Measurements from ENCODE around the gene SPATA13. TPM values are rescaled to one million over a fixed set of nuclear protein-coding genes. Genes with fewer than 3 reads are reported as not detected.

The SPATA13 gene
- total RNA-seq, 4 donors from 2014 or later, result 20.0 to 47.4 (median 27.6) TPM

DNA sequence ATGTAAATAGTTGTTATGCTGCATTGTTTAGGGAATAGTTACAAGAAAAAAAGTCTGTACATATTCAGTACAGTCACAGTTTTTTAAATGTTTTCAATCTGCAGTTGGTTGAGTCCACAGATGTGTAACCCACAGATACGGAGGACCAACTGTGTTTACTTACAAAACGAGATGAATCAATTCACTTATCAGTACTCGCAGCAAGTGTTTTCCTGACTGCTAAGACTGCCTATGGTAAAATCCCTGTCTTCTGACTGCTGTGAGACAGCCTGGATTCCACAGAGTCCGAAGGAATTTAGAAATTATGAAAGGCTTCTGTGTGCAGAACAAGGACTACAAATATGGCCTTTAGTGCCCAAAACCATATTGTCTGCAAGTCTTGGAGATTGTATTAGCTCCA, 103.1 kb downstream of the SPATA13 start:
- TF ChIP-seq, protein P1, sequence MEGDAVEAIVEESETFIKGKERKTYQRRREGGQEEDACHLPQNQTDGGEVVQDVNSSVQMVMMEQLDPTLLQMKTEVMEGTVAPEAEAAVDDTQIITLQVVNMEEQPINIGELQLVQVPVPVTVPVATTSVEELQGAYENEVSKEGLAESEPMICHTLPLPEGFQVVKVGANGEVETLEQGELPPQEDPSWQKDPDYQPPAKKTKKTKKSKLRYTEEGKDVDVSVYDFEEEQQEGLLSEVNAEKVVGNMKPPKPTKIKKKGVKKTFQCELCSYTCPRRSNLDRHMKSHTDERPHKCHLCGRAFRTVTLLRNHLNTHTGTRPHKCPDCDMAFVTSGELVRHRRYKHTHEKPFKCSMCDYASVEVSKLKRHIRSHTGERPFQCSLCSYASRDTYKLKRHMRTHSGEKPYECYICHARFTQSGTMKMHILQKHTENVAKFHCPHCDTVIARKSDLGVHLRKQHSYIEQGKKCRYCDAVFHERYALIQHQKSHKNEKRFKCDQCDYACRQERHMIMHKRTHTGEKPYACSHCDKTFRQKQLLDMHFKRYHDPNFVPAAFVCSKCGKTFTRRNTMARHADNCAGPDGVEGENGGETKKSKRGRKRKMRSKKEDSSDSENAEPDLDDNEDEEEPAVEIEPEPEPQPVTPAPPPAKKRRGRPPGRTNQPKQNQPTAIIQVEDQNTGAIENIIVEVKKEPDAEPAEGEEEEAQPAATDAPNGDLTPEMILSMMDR (IDR thresholded peaks at IDR 0.05), result no peak
- no peak for TF ChIP-seq POLR2A (IDR thresholded peaks at IDR 0.05)
- Histone ChIP-seq H3K27me3 (no peaks in the 10 kb centered on the region), H3K4me3 (no peak overlapping the region), H3K9me3 (no peaks in the 10 kb centered on the region), H3K36me3 (no peaks in the 10 kb centered on the region), H3K27ac (no peak overlapping the region), H3K4me1 (no peaks in the 10 kb centered on the region)
- DNase-seq, result no peak
- intact Hi-C loops (cut with DNase I; ENCODE audit: low total_unique reads), result no loop called here

DNA sequence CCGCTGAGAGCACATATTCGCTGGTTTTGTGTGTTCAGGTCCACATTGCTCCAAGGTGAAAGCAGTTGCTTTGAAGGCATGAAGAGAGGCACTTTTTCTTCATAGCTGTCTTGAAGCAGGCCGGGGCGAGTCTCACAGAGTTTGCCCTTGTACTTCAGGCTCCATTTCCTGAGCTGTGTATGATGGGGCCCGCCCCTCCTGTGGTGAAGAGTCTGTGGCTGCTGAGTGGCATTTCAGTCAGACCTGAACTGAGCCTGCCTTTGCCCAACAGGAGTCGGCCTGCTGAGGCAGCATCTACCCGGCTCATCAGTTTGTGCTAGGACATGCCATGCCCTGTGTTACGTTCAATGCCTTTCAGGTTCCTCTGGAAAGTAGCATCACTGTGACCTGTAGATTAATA, 104.5 kb downstream of the SPATA13 start:
- DNase-seq, result no peak
- Histone ChIP-seq H3K27me3 (no peaks in the 10 kb centered on the region), H3K4me1 (no peaks in the 10 kb centered on the region), H3K4me3 (no peak overlapping the region), H3K36me3 (no peaks in the 10 kb centered on the region), H3K27ac (no peak overlapping the region), H3K9me3 (no peaks in the 10 kb centered on the region)
- no peak for TF ChIP-seq POLR2A (IDR thresholded peaks at IDR 0.05)
- TF ChIP-seq, protein P1 (IDR thresholded peaks at IDR 0.05), result no peak
- intact Hi-C loops (cut with DNase I; ENCODE audit: low total_unique reads), result no loop called here

DNA sequence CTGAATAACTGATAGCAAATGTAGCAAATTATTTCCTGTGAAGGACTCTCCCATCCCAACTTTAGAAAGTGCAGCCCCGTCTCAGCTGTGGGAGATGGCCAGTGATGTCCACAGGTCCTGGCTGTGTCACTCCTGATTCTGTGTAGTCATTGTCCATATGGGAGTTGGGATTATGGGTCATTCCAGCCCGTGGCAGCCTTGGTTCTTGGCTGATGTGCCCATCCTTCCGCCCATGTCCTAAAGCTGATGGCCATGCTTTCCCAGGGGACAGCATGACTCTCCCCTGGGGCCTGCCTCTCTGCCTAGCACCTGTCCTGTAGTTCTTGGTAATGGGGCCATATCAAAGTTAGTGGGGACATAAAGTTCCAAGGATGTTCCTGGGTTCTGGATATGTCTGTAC, 104.9 kb downstream of the SPATA13 start:
- intact Hi-C loops (cut with DNase I; ENCODE audit: low total_unique reads), result no loop called here

DNA sequence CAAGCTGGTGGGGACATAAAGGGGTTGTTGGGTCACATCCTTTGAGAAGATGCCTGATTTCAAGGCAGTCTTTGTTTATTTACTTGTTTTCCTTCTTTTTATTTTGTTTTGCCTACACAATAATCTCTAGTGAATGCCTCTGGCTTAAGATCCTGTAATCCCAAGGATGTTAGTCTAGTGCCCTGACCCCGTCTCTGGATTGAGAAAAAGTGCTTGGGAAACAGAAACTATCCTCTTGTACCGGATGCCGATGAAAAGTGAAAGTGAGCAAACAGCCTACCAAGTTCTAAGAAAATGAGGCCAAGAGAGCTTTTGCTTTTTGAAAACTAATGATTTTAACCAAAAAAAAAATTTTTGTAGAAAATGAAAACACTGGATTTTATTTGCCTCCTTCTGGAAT, 106.8 kb downstream of the SPATA13 start:
- Histone ChIP-seq H3K9me3 (no peaks in the 10 kb centered on the region), H3K27ac (peak overlapping the region; percentile 69 to 78), H3K27me3 (no peaks in the 10 kb centered on the region), H3K36me3 (no peaks in the 10 kb centered on the region), H3K4me1 (peaks cover 0 to 3% of the 10 kb centered on the region in 2 donors), H3K4me3 (no peak overlapping the region)
- peak in 1 of 2 donors; percentile 33 for DNase-seq
- TF ChIP-seq, protein P1 (IDR thresholded peaks at IDR 0.05), result no peak
- TF ChIP-seq POLR2A (IDR thresholded peaks at IDR 0.05), result no peak
- intact Hi-C loops (cut with DNase I; ENCODE audit: low total_unique reads), result no loop called here

More for the DNA sequence above, 104.9 kb downstream of the SPATA13 start:
- no peak overlapping the region for H3K27ac ChIP-seq
- no peak for DNase-seq
- no peak for TF ChIP-seq POLR2A (IDR thresholded peaks at IDR 0.05)
- TF ChIP-seq, protein P1 (IDR thresholded peaks at IDR 0.05), result no peak
- no peaks in the 10 kb centered on the region for H3K9me3 ChIP-seq
- no peaks in the 10 kb centered on the region for H3K36me3 ChIP-seq
- H3K4me3 ChIP-seq, result no peak overlapping the region
- H3K27me3 ChIP-seq, result no peaks in the 10 kb centered on the region
- no peaks in the 10 kb centered on the region for H3K4me1 ChIP-seq

DNA sequence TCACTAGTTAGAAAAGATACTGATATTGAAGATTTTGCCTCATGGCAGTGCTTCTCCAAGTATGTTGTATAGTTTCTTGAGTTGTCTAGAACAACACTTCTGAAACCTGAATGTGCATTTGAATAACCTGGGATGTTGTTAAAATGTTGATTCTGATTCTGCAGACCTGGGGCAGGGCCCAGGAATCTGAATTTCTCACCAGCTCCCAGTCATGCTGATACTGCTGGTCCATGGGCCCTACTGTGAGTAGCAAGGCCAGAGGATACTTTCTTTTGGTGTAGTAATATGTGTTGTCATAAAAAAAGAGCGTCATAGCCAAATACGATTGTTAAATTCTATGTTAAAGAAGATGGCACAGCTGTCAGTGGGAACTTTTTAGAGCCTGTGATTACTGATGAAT, 107.3 kb downstream of the SPATA13 start:
- TF ChIP-seq POLR2A (IDR thresholded peaks at IDR 0.05), result no peak
- TF ChIP-seq, protein P1 (IDR thresholded peaks at IDR 0.05), result no peak
- Histone ChIP-seq H3K27me3 (no peaks in the 10 kb centered on the region), H3K27ac (peak overlapping the region; percentile 69 to 78), H3K9me3 (no peaks in the 10 kb centered on the region), H3K4me1 (peaks cover 0 to 8% of the 10 kb centered on the region in 2 donors), H3K4me3 (no peak overlapping the region), H3K36me3 (no peaks in the 10 kb centered on the region)
- no peak for DNase-seq
- intact Hi-C loops (cut with DNase I; ENCODE audit: low total_unique reads), result no loop called here

Data from uterus (tissue), 4 donors.